WTC11 (cell line): ENCODE results near the gene CCDC134.

Source experiments
- CBFB ChIP-seq: sonication (generic); formaldehyde crosslinking; IDR thresholded peaks from 2 replicates; pipeline ENCODE4 v1.8.1; 2022; ENCODE audit warnings: mild to moderate bottlenecking, low read depth, missing genetic modification reagents
- CREB1 ChIP-seq: sonication (generic); formaldehyde crosslinking; IDR thresholded peaks from 2 replicates; pipeline ENCODE4 v1.8.0; 2023; ENCODE audit warnings: mild to moderate bottlenecking, missing genetic modification reagents
- FOXJ3 ChIP-seq: sonication (generic); formaldehyde crosslinking; IDR thresholded peaks from 2 replicates; pipeline ENCODE4 v1.9.0; 2021; ENCODE audit warnings: missing genetic modification reagents, mild to moderate bottlenecking, borderline replicate concordance
- GRHL2 ChIP-seq: fragments of 250-450 bp; sonication (Bioruptor Pico); IDR thresholded peaks from 2 replicates; pipeline ENCODE4 v1.8.0; 2022; ENCODE audit warnings: mild to moderate bottlenecking, moderate library complexity; ENCODE audit not compliant: insufficient replicate concordance, severe bottlenecking
- HMGA2 ChIP-seq: fragments of 250-450 bp; sonication (Bioruptor Pico); IDR thresholded peaks from 2 replicates; pipeline ENCODE4 v1.4.0; 2021; ENCODE audit warnings: mild to moderate bottlenecking, moderate library complexity
- MXD4 ChIP-seq: fragments of 250-450 bp; sonication (Bioruptor Pico); IDR thresholded peaks from 2 replicates; pipeline ENCODE4 v1.8.0; 2021; ENCODE audit warnings: mild to moderate bottlenecking, moderate library complexity, borderline replicate concordance
- NFATC4 ChIP-seq: fragments of 250-450 bp; sonication (Bioruptor Pico); IDR thresholded peaks from 2 replicates; pipeline ENCODE4 v1.9.0; 2021; ENCODE audit warnings: mild to moderate bottlenecking
- SP1 ChIP-seq: sonication (generic); formaldehyde crosslinking; conservative IDR thresholded peaks from 2 replicates; pipeline ENCODE4 v1.8.1; 2022; ENCODE audit warnings: missing genetic modification reagents
- TF ChIP-seq, protein P1 (sequence below): fragments of 200-600 bp; IDR thresholded peaks from 2 replicates; pipeline ENCODE4 v1.8.0; 2022; ENCODE audit warnings: antibody characterized with exemption
- TF ChIP-seq, protein P2 (sequence below): fragments of 250-450 bp; sonication (Bioruptor Pico); IDR thresholded peaks from 2 replicates; pipeline ENCODE4 v2.1.2; 2022; ENCODE audit warnings: mild to moderate bottlenecking, moderate library complexity
- TF ChIP-seq, protein P3 (sequence below): sonication (generic); formaldehyde crosslinking; IDR thresholded peaks from 2 replicates; pipeline ENCODE4 v1.8.0; 2022; ENCODE audit warnings: mild to moderate bottlenecking, missing genetic modification reagents
- TF ChIP-seq, protein P4 (sequence below): sonication (generic); formaldehyde crosslinking; IDR thresholded peaks from 2 replicates; pipeline ENCODE4 v1.8.1; 2023; ENCODE audit warnings: mild to moderate bottlenecking, missing genetic modification reagents, borderline replicate concordance
- TF ChIP-seq, protein P5 (sequence below): sonication (generic); formaldehyde crosslinking; conservative IDR thresholded peaks from 2 replicates; pipeline ENCODE4 v1.8.1; 2022; ENCODE audit warnings: mild to moderate bottlenecking, missing genetic modification reagents
- TF ChIP-seq, protein P6 (sequence below): sonication (generic); formaldehyde crosslinking; IDR thresholded peaks from 2 replicates; pipeline ENCODE4 v1.8.1; 2023; ENCODE audit warnings: mild to moderate bottlenecking, moderate library complexity, missing genetic modification reagents

DNA sequence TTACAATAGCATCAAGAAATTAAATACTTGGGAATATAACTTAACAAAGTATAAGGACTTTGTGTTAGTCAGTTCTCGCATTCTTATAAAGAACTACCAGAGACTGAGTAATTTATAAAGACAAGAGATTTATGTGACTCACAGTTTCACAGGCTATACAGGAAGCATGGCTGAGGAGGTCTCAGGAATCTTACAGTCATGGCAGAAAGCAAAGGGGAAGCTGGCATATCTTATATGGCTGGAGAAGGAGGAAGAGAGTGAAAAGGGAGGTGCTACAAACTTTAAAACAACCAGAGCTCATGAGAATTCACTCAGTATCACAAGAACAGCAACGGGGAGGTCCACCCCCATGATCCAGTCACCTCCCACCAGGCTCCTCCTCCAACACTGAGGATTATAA, 32.0 kb upstream of the CCDC134 start:
- TF ChIP-seq SP1 (CRISPR knock-in tag) (no peak), HMGA2 (CRISPR knock-in tag) (no peak), CBFB (CRISPR knock-in tag) (no peak), FOXJ3 (CRISPR knock-in tag) (no peak), GRHL2 (CRISPR knock-in tag) (no peak), NFATC4 (CRISPR knock-in tag) (no peak), MXD4 (CRISPR knock-in tag) (no peak), CREB1 (CRISPR knock-in tag) (no peak)
- TF ChIP-seq, protein P1, sequence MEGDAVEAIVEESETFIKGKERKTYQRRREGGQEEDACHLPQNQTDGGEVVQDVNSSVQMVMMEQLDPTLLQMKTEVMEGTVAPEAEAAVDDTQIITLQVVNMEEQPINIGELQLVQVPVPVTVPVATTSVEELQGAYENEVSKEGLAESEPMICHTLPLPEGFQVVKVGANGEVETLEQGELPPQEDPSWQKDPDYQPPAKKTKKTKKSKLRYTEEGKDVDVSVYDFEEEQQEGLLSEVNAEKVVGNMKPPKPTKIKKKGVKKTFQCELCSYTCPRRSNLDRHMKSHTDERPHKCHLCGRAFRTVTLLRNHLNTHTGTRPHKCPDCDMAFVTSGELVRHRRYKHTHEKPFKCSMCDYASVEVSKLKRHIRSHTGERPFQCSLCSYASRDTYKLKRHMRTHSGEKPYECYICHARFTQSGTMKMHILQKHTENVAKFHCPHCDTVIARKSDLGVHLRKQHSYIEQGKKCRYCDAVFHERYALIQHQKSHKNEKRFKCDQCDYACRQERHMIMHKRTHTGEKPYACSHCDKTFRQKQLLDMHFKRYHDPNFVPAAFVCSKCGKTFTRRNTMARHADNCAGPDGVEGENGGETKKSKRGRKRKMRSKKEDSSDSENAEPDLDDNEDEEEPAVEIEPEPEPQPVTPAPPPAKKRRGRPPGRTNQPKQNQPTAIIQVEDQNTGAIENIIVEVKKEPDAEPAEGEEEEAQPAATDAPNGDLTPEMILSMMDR = no peak
- TF ChIP-seq, protein P2, sequence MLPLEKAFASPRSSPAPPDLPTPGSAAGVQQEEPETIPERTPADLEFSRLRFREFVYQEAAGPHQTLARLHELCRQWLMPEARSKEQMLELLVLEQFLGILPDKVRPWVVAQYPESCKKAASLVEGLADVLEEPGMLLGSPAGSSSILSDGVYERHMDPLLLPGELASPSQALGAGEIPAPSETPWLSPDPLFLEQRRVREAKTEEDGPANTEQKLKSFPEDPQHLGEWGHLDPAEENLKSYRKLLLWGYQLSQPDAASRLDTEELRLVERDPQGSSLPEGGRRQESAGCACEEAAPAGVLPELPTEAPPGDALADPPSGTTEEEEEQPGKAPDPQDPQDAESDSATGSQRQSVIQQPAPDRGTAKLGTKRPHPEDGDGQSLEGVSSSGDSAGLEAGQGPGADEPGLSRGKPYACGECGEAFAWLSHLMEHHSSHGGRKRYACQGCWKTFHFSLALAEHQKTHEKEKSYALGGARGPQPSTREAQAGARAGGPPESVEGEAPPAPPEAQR (CRISPR knock-in tag) = no peak
- TF ChIP-seq, protein P3, sequence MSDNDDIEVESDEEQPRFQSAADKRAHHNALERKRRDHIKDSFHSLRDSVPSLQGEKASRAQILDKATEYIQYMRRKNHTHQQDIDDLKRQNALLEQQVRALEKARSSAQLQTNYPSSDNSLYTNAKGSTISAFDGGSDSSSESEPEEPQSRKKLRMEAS = no peak
- TF ChIP-seq, protein P4, sequence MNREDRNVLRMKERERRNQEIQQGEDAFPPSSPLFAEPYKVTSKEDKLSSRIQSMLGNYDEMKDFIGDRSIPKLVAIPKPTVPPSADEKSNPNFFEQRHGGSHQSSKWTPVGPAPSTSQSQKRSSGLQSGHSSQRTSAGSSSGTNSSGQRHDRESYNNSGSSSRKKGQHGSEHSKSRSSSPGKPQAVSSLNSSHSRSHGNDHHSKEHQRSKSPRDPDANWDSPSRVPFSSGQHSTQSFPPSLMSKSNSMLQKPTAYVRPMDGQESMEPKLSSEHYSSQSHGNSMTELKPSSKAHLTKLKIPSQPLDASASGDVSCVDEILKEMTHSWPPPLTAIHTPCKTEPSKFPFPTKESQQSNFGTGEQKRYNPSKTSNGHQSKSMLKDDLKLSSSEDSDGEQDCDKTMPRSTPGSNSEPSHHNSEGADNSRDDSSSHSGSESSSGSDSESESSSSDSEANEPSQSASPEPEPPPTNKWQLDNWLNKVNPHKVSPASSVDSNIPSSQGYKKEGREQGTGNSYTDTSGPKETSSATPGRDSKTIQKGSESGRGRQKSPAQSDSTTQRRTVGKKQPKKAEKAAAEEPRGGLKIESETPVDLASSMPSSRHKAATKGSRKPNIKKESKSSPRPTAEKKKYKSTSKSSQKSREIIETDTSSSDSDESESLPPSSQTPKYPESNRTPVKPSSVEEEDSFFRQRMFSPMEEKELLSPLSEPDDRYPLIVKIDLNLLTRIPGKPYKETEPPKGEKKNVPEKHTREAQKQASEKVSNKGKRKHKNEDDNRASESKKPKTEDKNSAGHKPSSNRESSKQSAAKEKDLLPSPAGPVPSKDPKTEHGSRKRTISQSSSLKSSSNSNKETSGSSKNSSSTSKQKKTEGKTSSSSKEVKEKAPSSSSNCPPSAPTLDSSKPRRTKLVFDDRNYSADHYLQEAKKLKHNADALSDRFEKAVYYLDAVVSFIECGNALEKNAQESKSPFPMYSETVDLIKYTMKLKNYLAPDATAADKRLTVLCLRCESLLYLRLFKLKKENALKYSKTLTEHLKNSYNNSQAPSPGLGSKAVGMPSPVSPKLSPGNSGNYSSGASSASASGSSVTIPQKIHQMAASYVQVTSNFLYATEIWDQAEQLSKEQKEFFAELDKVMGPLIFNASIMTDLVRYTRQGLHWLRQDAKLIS (CRISPR knock-in tag) = no peak
- TF ChIP-seq, protein P5, sequence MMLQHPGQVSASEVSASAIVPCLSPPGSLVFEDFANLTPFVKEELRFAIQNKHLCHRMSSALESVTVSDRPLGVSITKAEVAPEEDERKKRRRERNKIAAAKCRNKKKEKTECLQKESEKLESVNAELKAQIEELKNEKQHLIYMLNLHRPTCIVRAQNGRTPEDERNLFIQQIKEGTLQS (CRISPR knock-in tag) = no peak
- TF ChIP-seq, protein P6, sequence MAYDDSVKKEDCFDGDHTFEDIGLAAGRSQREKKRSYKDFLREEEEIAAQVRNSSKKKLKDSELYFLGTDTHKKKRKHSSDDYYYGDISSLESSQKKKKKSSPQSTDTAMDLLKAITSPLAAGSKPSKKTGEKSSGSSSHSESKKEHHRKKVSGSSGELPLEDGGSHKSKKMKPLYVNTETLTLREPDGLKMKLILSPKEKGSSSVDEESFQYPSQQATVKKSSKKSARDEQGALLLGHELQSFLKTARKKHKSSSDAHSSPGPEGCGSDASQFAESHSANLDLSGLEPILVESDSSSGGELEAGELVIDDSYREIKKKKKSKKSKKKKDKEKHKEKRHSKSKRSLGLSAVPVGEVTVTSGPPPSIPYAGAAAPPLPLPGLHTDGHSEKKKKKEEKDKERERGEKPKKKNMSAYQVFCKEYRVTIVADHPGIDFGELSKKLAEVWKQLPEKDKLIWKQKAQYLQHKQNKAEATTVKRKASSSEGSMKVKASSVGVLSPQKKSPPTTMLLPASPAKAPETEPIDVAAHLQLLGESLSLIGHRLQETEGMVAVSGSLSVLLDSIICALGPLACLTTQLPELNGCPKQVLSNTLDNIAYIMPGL (CRISPR knock-in tag) = no peak
